ENCODE results near the gene LDB2.

LDB2 gene

GRCh38 chr4:16837475-16837874 lies 61.0 kb downstream of the LDB2 start:
- no peak for DNase-seq

- DNase-seq: no peak
Observed at GRCh38 chr4:16836324-16836723, 62.1 kb downstream of the LDB2 start.

GRCh38 chr4:16835597-16836247 lies 62.7 kb downstream of the LDB2 start:
- DNase-seq: no peak

- no peak for DNase-seq
Observed at GRCh38 chr4:16834814-16835213, 63.6 kb downstream of the LDB2 start.

- DNase-seq: no peak
Observed at GRCh38 chr4:16833722-16834121, 64.7 kb downstream of the LDB2 start.

GRCh38 chr4:16830081-16830480 lies 68.4 kb downstream of the LDB2 start:
- no peak for DNase-seq

- no peak for DNase-seq
Observed at GRCh38 chr4:16827794-16828724, 70.4 kb downstream of the LDB2 start.

GRCh38 chr4:16827045-16827444 lies 71.4 kb downstream of the LDB2 start:
- no peak for DNase-seq

GRCh38 chr4:16826406-16826910 lies 72.0 kb downstream of the LDB2 start:
- no peak for DNase-seq

GRCh38 chr4:16824278-16824806 lies 74.1 kb downstream of the LDB2 start:
- DNase-seq: no peak

- no peak for DNase-seq
Observed at GRCh38 chr4:16820329-16820728, 78.1 kb downstream of the LDB2 start.

GRCh38 chr4:16819652-16820051 lies 78.8 kb downstream of the LDB2 start:
- no peak for DNase-seq

- DNase-seq: no peak
Observed at GRCh38 chr4:16818005-16818404, 80.4 kb downstream of the LDB2 start.

GRCh38 chr4:16817286-16817685 lies 81.2 kb downstream of the LDB2 start:
- DNase-seq: no peak

- no peak for DNase-seq
Observed at GRCh38 chr4:16814361-16814760, 84.1 kb downstream of the LDB2 start.

- DNase-seq: no peak
Observed at GRCh38 chr4:16812041-16812440, 86.4 kb downstream of the LDB2 start.

GRCh38 chr4:16809943-16810342 lies 88.5 kb downstream of the LDB2 start:
- no peak for DNase-seq

GRCh38 chr4:16809064-16809463 lies 89.4 kb downstream of the LDB2 start:
- no peak for DNase-seq

GRCh38 chr4:16807355-16807754 lies 91.1 kb downstream of the LDB2 start:
- DNase-seq: no peak

GRCh38 chr4:16804581-16804980 lies 93.9 kb downstream of the LDB2 start:
- no peak for DNase-seq

- no peak for DNase-seq
Observed at GRCh38 chr4:16802044-16802443, 96.4 kb downstream of the LDB2 start.

- DNase-seq: no peak
Observed at GRCh38 chr4:16801356-16801755, 97.1 kb downstream of the LDB2 start.

- peak; percentile 59 for DNase-seq
Observed at GRCh38 chr4:16794816-16795445, 103.5 kb downstream of the LDB2 start.
